SK-N-SH treated with all-trans-retinoic acid at 6 μM for 48 hours (cell line): ENCODE results near the gene MT1F.

Experiments
- ATAC-seq: fragments of 200-7000 bp; cut with Tn5 transposase; 3 replicates; pipeline ENCODE4 v1.9.1; 2020; ENCODE audit warnings: mild to moderate bottlenecking, moderate library complexity
- ARNTL ChIP-seq: fragments of 450-650 bp; formaldehyde crosslinking; IDR thresholded peaks from 2 replicates; pipeline ENCODE4 v1.5.0; 2020; ENCODE audit warnings: low read depth, mild to moderate bottlenecking, moderate library complexity, borderline replicate concordance
- BACH2 ChIP-seq: fragments of 250-450 bp; sonication (Bioruptor Pico); IDR thresholded peaks from 2 replicates; pipeline ENCODE4 v1.9.0; 2021; ENCODE audit warnings: mild to moderate bottlenecking, borderline replicate concordance
- CREB5 ChIP-seq: fragments of 250-450 bp; sonication (Bioruptor Pico); IDR thresholded peaks from 2 replicates; pipeline ENCODE4 v1.5.1; 2020; ENCODE audit warnings: low read depth, mild to moderate bottlenecking, moderate library complexity
- CSDC2 ChIP-seq: fragments of 250-450 bp; sonication (Bioruptor Pico); IDR thresholded peaks from 2 replicates; pipeline ENCODE4 v1.5.0; 2020; ENCODE audit warnings: mild to moderate bottlenecking, moderate library complexity
- CSRNP3 ChIP-seq: fragments of 250-450 bp; sonication (Bioruptor Pico); IDR thresholded peaks from 2 replicates; pipeline ENCODE4 v1.5.1; 2021; ENCODE audit warnings: mild to moderate bottlenecking, moderate library complexity
- ESRRG ChIP-seq: fragments of 250-450 bp; sonication (Bioruptor Pico); IDR thresholded peaks from 2 replicates; pipeline ENCODE4 v1.6.1; 2021; ENCODE audit warnings: mild to moderate bottlenecking
- GLIS3 ChIP-seq: fragments of 250-450 bp; sonication (Bioruptor Pico); IDR thresholded peaks from 2 replicates; pipeline ENCODE4 v1.5.0; 2020; ENCODE audit warnings: mild to moderate bottlenecking, moderate library complexity
- ISL1 ChIP-seq: fragments of 250-450 bp; sonication (Bioruptor Pico); IDR thresholded peaks from 2 replicates; pipeline ENCODE4 v2.1.2; 2022; ENCODE audit warnings: mild to moderate bottlenecking, moderate library complexity
- OSR1 ChIP-seq: fragments of 250-450 bp; sonication (Bioruptor Pico); IDR thresholded peaks from 2 replicates; pipeline ENCODE4 v1.8.0; 2022; ENCODE audit warnings: moderate library complexity, mild to moderate bottlenecking, inconsistent platforms
- PATZ1 ChIP-seq: fragments of 250-450 bp; sonication (Bioruptor Pico); IDR thresholded peaks from 2 replicates; pipeline ENCODE4 v1.8.0; 2020; ENCODE audit warnings: mild to moderate bottlenecking, moderate library complexity, borderline replicate concordance
- PPARA ChIP-seq: fragments of 250-450 bp; sonication (Bioruptor Pico); IDR thresholded peaks from 2 replicates; pipeline ENCODE4 v1.5.0; 2020; ENCODE audit warnings: mild to moderate bottlenecking, borderline replicate concordance
- RARB ChIP-seq: fragments of 250-450 bp; sonication (Bioruptor Pico); IDR thresholded peaks from 2 replicates; pipeline ENCODE4 v1.8.0; 2021; ENCODE audit warnings: mild to moderate bottlenecking, moderate library complexity
- SNAI2 ChIP-seq: fragments of 250-450 bp; sonication (Bioruptor Pico); IDR thresholded peaks from 2 replicates; pipeline ENCODE4 v1.5.0; 2020; ENCODE audit warnings: mild to moderate bottlenecking, moderate library complexity
- TCF4 ChIP-seq: fragments of 250-450 bp; sonication (Bioruptor Pico); IDR thresholded peaks from 2 replicates; pipeline ENCODE4 v1.8.0; 2021; ENCODE audit warnings: mild to moderate bottlenecking, moderate library complexity, borderline replicate concordance
- TOX ChIP-seq: fragments of 250-450 bp; sonication (Bioruptor Pico); IDR thresholded peaks from 2 replicates; pipeline ENCODE4 v1.8.0; 2021; ENCODE audit warnings: mild to moderate bottlenecking, moderate library complexity, borderline replicate concordance
- ZC3H10 ChIP-seq: fragments of 250-450 bp; sonication (Bioruptor Pico); IDR thresholded peaks from 2 replicates; pipeline ENCODE4 v1.5.1; 2021; ENCODE audit warnings: mild to moderate bottlenecking, moderate library complexity
- ZFP3 ChIP-seq: fragments of 250-450 bp; sonication (Bioruptor Pico); IDR thresholded peaks from 2 replicates; pipeline ENCODE4 v1.5.0; 2020; ENCODE audit warnings: mild to moderate bottlenecking, moderate library complexity
- ZNF565 ChIP-seq: fragments of 450-650 bp; formaldehyde crosslinking; conservative IDR thresholded peaks from 2 replicates; pipeline ENCODE4 v1.5.0; 2020; ENCODE audit warnings: low read depth, mild to moderate bottlenecking, moderate library complexity
- ZNF8 ChIP-seq: fragments of 450-650 bp; formaldehyde crosslinking; IDR thresholded peaks from 2 replicates; pipeline ENCODE4 v1.5.0; 2020; ENCODE audit warnings: mild to moderate bottlenecking, moderate library complexity
- TF ChIP-seq, protein P1 (sequence below): fragments of 250-450 bp; sonication (Bioruptor Pico); IDR thresholded peaks from 2 replicates; pipeline ENCODE4 v1.5.0; 2020; ENCODE audit warnings: mild to moderate bottlenecking, moderate library complexity

MT1F gene

GRCh38 chr16:56633535-56633934 is 24.2 kb upstream of the MT1F start:
- no peak for TF ChIP-seq TOX (CRISPR knock-in tag)
- no peak for TF ChIP-seq PATZ1
- TF ChIP-seq ZC3H10 = no peak
- no peak for ATAC-seq

GRCh38 chr16:56634715-56635440 is 22.9 kb upstream of the MT1F start:
- TF ChIP-seq ZNF565 (no peak), RARB (no peak), BACH2 (CRISPR knock-in tag) (no peak), PATZ1 (no peak), CSDC2 (CRISPR knock-in tag) (no peak), OSR1 (no peak), ZC3H10 (no peak), ZFP3 (CRISPR knock-in tag) (no peak), TOX (CRISPR knock-in tag) (no peak), ESRRG (CRISPR knock-in tag) (no peak), SNAI2 (CRISPR knock-in tag) (no peak), PPARA (CRISPR knock-in tag) (no peak), ARNTL (CRISPR knock-in tag) (no peak)
- TF ChIP-seq, protein P1, sequence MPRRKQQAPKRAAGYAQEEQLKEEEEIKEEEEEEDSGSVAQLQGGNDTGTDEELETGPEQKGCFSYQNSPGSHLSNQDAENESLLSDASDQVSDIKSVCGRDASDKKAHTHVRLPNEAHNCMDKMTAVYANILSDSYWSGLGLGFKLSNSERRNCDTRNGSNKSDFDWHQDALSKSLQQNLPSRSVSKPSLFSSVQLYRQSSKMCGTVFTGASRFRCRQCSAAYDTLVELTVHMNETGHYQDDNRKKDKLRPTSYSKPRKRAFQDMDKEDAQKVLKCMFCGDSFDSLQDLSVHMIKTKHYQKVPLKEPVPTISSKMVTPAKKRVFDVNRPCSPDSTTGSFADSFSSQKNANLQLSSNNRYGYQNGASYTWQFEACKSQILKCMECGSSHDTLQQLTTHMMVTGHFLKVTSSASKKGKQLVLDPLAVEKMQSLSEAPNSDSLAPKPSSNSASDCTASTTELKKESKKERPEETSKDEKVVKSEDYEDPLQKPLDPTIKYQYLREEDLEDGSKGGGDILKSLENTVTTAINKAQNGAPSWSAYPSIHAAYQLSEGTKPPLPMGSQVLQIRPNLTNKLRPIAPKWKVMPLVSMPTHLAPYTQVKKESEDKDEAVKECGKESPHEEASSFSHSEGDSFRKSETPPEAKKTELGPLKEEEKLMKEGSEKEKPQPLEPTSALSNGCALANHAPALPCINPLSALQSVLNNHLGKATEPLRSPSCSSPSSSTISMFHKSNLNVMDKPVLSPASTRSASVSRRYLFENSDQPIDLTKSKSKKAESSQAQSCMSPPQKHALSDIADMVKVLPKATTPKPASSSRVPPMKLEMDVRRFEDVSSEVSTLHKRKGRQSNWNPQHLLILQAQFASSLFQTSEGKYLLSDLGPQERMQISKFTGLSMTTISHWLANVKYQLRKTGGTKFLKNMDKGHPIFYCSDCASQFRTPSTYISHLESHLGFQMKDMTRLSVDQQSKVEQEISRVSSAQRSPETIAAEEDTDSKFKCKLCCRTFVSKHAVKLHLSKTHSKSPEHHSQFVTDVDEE (CRISPR knock-in tag) = no peak

DNA sequence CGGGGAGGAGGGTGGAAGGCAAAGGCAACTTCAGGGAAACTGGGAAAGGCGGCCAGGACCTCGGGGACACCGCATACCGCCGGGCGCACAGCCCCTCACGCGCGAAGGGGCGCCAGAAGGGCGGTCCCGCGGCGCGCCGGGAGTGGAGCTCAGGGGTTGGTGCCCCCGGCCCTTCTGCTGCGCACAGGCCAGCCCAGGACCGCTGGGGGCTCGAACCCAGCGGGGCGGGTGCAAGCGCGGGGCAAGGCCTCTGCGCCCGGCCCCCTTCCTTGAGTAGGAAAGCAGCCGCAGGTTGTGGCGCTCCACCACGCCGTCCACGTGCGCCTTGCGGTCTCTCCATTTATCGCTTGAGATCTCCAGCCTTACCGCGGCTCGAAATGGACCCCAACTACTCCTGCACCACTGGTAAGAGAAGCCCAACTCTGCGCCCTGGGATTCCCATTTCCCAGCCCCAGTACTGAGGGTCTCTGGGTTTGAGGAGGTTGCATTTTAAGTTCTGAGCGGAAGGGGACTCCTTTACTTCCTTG is 22.3 kb upstream of the MT1F start:
- TF ChIP-seq RARB = no peak
- ATAC-seq = no peak

More at GRCh38 chr16:56634715-56635440, 22.9 kb upstream of the MT1F start:
- ATAC-seq = peak; percentile 20

DNA sequence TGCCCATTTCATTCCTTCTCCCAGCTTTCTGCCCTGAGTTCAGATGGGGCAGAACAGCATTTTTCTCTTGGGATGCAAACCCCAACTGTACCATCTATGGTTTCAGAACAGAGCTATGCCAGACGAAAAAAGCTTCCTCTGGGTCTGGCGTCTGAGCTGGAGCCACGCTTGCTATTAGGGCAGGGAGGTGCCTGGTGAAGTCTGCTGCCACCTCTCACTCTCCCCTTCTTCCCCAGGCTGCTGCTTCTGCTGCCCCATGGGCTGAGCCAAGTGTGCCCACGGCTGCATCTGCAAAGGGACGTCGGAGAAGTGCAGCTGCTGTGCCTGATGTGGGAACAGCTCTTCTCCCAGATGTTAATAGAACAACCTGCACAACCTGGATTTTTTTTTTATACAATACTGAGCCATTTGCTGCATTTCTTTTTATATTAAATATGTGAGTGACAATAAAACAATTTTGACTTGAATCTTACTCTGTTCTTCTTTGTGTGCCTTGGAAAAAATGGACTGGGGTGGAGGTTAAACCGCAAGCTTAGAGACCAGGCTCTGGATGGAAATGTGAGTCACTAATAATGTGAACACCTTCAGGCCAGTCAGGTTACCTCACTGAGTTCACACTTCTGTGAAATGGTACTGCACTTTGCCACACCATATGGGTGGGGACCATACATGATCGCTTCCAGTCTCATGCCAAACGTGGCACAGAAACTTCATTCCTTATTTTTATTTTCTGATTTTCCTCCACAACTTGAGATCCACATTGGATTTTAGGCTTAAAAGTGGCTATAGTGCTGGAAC is 20.9 kb upstream of the MT1F start:
- no peak for TF ChIP-seq ZNF565
- TF ChIP-seq CSRNP3 = no peak
- TF ChIP-seq ISL1 = no peak
- TF ChIP-seq ESRRG (CRISPR knock-in tag) = no peak
- TF ChIP-seq ZNF8 (CRISPR knock-in tag) = no peak
- no peak for TF ChIP-seq BACH2 (CRISPR knock-in tag)
- TF ChIP-seq OSR1 = no peak
- TF ChIP-seq RARB = no peak
- TF ChIP-seq TCF4 = no peak
- TF ChIP-seq PPARA (CRISPR knock-in tag) = no peak
- TF ChIP-seq CREB5 (CRISPR knock-in tag) = no peak
- no peak for TF ChIP-seq PATZ1
- TF ChIP-seq GLIS3 (CRISPR knock-in tag) = no peak
- no peak for TF ChIP-seq CSDC2 (CRISPR knock-in tag)
- TF ChIP-seq ZC3H10 = no peak
- TF ChIP-seq ARNTL (CRISPR knock-in tag) = no peak
- no peak for ATAC-seq
